ENCODE data around the gene KLHL30.

KLHL30 gene

GRCh38 chr2:238121511-238122286 is 16.8 kb upstream of the KLHL30 start:
- no peak for DNase-seq
- Mint-ChIP-seq H3K27me3 (ENCODE audit: low read depth, poor library complexity) (peaks cover 34% of the 10 kb centered on the region), H3K4me3 (no peak overlapping the region), H3K4me1 (peaks cover 4% of the 10 kb centered on the region), H3K9me3 (peaks cover 7% of the 10 kb centered on the region), H3K36me3 (ENCODE audit: low read depth) (no peaks in the 10 kb centered on the region), H3K27ac (no peak overlapping the region)
- no peak for TF ChIP-seq CTCF (IDR thresholded peaks at IDR 0.05)

- peaks cover 27% of the 10 kb centered on the region for H3K27me3 Mint-ChIP-seq (ENCODE audit: low read depth, poor library complexity)
- no peak for DNase-seq
- TF ChIP-seq CTCF (IDR thresholded peaks at IDR 0.05) = no peak
- no peaks in the 10 kb centered on the region for H3K36me3 Mint-ChIP-seq (ENCODE audit: low read depth)
- peaks cover 5% of the 10 kb centered on the region for H3K4me1 Mint-ChIP-seq
- H3K9me3 Mint-ChIP-seq = peaks cover 3% of the 10 kb centered on the region
- no peak overlapping the region for H3K27ac Mint-ChIP-seq
- H3K4me3 Mint-ChIP-seq = no peak overlapping the region
These were observed 15.9 kb upstream of the KLHL30 start for GRCh38 chr2:238122287-238123217.

DNA sequence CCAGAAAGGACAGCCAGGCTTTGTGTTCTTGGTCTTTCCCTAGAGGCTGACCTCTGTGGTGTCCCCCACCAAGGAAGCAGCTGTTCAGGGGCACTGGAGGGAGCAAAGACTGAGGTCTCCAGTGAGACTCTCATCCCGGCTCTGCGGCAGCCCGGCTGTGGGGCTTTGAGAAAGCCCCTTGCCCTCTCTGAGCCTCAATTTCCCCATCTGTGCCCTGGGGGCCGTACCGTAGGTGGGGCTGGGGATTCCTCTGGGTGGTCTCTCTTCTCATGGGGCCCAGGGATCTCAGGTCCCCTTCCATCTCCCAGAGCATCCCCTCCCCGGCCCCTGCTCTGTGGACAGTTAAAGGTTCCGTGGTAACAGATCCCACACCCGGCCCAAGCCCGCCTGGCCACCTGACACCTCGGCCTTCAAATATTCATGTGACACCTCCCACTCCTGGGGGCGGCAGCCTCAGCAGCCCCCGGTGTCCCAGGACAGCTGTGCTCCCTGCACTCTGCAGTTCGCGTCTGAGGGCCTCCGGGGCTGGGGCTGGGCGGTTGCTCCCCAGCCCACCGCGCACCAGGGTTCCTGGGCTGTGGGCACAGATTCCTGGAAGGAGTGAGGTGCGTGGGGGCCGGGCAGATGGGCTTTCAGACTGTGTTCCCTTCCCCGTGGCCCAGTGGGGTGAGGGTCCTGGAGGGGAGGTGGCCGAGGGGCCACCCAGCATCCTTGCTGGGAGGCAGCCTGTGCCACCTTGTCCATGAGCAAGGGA is 15.1 kb upstream of the KLHL30 start:
- Mint-ChIP-seq H3K4me1 (peaks cover 8% of the 10 kb centered on the region), H3K36me3 (ENCODE audit: low read depth) (no peaks in the 10 kb centered on the region), H3K9me3 (no peaks in the 10 kb centered on the region), H3K27ac (no peak overlapping the region), H3K27me3 (ENCODE audit: low read depth, poor library complexity) (peaks cover 20% of the 10 kb centered on the region), H3K4me3 (no peak overlapping the region)
- no peak for TF ChIP-seq CTCF (IDR thresholded peaks at IDR 0.05)
- no peak for DNase-seq

DNA sequence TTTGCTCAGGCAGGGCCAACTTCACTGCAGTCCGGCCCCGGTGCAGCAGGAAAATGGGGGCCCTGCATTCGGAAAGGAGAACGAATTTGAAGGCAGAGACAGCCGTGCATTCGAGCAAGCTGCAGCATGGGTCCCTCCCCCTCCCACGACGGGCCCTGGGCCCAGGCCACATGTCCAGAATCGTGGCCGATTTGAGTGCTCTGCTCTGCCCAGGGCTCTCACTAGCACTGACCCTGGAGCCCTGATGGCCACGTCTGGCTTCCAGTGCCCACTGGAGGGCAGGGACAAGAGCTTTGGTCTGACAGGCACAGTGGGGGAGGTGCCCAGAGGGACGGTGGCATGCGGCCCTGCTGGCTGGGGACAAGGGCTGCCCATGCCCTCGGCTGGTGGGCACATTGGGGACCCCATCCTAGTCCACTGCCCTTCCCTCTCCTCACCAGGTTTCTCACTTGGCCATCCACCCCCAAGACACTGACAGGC is 14.4 kb upstream of the KLHL30 start:
- Mint-ChIP-seq H3K4me3 (no peak overlapping the region), H3K27me3 (ENCODE audit: low read depth, poor library complexity) (peaks cover 13% of the 10 kb centered on the region), H3K9me3 (no peaks in the 10 kb centered on the region), H3K4me1 (peaks cover 8% of the 10 kb centered on the region), H3K36me3 (ENCODE audit: low read depth) (no peaks in the 10 kb centered on the region), H3K27ac (no peak overlapping the region)
- TF ChIP-seq CTCF (IDR thresholded peaks at IDR 0.05) = no peak
- DNase-seq = no peak

DNA sequence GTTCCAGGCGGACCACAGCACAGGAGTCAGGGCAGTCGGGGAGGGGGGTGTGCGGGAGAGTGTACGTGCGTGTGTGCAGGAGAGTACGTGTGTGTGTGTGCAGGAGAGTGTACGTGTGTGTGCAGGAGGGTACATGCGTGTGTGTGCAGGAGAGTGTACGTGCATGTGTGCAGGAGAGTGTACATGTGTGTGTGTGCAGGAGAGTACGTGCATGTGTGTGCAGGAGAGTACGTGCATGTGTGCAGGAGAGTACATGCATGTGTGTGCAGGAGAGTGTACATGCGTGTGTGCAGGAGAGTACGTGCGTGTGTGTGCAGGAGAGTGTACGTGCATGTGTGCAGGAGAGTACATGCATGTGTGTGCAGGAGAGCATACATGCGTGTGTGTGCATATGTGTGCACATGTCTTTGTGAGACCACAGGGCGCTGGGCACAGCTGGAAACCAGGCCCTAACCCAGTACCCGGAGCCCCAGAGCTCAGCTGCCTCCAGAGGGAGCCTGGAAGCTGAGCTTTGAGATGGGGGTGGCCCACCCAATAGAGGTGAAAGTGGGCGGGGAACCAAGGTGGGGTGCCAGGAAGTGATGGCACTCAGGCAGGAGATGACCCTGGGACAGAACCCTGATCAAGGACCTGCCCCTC is 13.9 kb upstream of the KLHL30 start:
- H3K9me3 Mint-ChIP-seq = no peaks in the 10 kb centered on the region
- peaks cover 8% of the 10 kb centered on the region for H3K27me3 Mint-ChIP-seq (ENCODE audit: low read depth, poor library complexity)
- no peaks in the 10 kb centered on the region for H3K36me3 Mint-ChIP-seq (ENCODE audit: low read depth)
- no peak overlapping the region for H3K27ac Mint-ChIP-seq
- TF ChIP-seq CTCF (IDR thresholded peaks at IDR 0.05) = no peak
- DNase-seq = no peak
- peaks cover 8% of the 10 kb centered on the region for H3K4me1 Mint-ChIP-seq
- no peak overlapping the region for H3K4me3 Mint-ChIP-seq
